GM19372 (cell line): ENCODE measurements around the gene HBZ.
"Not testable (repeated sequence)": the region's sequence is repeated elsewhere in the genome, so short reads cannot be mapped to it uniquely, and the experiment has no call there.

Experiments used
- ATAC-seq: cut with Tn5 transposase; IDR thresholded peaks from one replicate; pipeline ENCODE4 v1.9.1; 2021; ENCODE audit warnings: mild to moderate bottlenecking, low read depth, moderate library complexity; ENCODE audit not compliant: unreplicated experiment

Gene HBZ

DNA sequence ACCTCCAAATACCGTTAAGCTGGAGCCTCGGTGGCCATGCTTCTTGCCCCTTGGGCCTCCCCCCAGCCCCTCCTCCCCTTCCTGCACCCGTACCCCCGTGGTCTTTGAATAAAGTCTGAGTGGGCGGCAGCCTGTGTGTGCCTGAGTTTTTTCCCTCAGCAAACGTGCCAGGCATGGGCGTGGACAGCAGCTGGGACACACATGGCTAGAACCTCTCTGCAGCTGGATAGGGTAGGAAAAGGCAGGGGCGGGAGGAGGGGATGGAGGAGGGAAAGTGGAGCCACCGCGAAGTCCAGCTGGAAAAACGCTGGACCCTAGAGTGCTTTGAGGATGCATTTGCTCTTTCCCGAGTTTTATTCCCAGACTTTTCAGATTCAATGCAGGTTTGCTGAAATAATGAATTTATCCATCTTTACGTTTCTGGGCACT is 25.0 kb downstream of the HBZ start:
- ATAC-seq = no peak

DNA sequence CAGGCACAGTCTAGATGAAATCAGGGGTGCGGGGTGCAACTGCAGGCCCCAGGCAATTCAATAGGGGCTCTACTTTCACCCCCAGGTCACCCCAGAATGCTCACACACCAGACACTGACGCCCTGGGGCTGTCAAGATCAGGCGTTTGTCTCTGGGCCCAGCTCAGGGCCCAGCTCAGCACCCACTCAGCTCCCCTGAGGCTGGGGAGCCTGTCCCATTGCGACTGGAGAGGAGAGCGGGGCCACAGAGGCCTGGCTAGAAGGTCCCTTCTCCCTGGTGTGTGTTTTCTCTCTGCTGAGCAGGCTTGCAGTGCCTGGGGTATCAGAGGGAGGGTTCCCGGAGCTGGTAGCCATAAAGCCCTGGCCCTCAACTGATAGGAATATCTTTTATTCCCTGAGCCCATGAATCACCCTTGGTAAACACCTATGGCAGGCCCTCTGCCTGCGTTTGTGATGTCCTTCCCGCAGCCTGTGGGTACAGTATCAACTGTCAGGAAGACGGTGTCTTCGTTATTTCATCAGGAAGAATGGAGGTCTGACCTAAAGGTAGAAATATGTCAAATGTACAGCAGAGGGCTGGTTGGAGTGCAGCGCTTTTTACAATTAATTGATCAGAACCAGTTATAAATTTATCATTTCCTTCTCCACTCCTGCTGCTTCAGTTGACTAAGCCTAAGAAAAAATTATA is 25.7 kb downstream of the HBZ start:
- no peak for ATAC-seq

DNA sequence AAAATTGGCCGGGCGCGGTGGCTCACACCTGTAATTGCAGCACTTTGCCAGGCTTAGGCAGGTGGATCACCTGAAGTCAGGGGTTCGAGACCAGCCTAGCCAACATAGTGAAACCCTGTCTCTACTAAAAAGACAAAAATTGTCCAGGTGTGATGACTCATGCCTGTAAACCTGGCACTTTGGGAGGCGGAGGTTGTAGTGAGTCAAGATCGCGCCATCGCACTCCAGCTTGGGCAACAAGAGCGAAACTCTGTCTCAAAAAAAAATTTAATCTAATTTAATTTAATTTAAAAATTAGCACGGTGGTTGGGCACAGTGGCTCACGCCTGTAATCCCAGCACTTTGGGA is 26.2 kb downstream of the HBZ start:
- ATAC-seq = no peak

DNA sequence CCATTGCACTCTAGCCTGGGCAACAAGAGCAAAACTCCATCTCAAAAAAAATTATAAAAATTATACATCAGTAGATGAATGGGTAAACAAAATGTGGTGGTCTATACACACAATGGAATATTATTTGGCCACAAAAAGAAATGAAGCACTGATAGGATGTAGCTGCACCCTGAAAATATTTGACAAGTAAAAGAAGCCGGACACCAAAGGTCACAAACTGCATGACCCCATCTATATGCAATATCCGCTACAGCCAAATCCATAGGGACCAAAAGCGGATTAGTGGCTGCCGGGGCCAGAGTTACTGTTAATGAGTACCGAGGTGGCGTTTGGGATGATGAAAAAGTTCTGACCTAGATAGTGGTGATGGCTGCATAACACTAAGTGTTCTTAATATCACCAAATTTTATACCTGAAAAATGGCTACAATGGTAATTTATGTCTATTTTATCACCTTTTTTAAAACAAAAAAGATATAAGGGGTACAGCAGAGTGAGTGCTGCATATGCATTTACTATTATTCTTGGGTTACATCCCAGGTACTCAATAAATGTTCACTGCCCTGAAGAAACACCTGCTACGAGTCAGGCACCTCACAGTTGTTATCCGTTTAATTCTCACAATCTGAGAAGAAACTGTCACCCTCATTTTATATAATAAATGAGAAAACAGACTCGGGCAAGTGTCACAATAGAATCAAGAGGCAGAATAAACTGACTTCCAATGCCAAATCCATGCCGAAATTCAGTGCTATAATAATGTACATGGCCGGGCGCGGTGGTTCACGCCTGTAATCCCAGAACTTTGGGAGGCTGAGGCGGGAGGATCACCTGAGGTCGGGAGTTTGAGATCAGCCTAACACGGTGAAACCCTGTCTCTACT is 27.0 kb downstream of the HBZ start:
- no peak for ATAC-seq

DNA sequence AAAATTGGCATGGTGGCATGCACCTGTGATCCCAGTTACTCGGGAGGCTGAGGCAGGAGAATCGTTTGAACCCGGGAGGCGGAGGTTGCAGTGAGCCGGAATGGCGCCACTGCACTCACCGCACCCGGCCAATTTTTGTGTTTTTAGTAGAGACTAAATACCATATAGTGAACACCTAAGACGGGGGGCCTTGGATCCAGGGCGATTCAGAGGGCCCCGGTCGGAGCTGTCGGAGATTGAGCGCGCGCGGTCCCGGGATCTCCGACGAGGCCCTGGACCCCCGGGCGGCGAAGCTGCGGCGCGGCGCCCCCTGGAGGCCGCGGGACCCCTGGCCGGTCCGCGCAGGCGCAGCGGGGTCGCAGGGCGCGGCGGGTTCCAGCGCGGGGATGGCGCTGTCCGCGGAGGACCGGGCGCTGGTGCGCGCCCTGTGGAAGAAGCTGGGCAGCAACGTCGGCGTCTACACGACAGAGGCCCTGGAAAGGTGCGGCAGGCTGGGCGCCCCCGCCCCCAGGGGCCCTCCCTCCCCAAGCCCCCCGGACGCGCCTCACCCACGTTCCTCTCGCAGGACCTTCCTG is 27.7 kb downstream of the HBZ start, which contains the start of gene HBQ1:
HBQ1 (plus strand) TSS at position 359 of the 575 bp plus-strand sequence; CDS start at position 387, 28 bp downstream.
- ATAC-seq = no peak

DNA sequence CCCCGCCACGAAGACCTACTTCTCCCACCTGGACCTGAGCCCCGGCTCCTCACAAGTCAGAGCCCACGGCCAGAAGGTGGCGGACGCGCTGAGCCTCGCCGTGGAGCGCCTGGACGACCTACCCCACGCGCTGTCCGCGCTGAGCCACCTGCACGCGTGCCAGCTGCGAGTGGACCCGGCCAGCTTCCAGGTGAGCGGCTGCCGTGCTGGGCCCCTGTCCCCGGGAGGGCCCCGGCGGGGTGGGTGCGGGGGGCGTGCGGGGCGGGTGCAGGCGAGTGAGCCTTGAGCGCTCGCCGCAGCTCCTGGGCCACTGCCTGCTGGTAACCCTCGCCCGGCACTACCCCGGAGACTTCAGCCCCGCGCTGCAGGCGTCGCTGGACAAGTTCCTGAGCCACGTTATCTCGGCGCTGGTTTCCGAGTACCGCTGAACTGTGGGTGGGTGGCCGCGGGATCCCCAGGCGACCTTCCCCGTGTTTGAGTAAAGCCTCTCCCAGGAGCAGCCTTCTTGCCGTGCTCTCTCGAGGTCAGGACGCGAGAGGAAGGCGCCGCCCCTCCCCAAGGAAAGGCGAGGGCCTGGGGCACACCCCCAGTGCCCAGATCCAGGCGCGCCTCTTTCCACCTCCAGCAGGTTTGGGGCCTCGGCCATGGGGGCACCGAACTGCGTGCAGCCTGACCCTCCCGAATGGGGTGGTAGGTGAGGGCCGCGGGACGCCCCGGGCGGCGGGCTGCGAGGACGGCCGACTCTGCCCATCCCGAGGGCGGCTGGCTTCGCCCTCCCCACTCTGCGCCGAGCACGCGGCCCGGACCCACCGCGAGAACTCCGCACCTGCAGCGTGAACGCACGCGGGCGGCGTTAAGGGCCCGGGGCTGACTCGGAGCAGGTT is 28.5 kb downstream of the HBZ start:
- no peak for ATAC-seq

DNA sequence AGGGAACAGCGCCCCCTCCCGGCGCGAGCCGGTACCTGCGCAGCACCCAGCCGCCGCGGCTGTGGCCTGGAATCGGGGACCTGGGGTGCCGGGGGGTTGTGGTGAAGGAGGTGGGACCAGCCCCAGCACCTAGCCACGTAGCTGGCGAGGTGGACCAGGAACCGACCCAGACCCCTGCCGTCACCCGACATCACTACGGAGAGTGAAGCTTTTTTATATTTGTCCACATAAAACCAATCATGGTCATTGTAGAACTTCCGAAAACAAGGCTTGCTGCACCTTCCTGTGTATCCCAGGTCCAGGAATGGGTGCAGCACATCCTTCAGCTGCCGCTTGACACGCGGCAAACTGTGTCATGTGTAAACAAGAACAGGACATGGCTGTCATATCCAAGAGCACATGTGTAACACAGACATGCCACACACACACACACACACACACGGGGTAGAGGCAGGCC is 29.1 kb downstream of the HBZ start:
- no peak for ATAC-seq

DNA sequence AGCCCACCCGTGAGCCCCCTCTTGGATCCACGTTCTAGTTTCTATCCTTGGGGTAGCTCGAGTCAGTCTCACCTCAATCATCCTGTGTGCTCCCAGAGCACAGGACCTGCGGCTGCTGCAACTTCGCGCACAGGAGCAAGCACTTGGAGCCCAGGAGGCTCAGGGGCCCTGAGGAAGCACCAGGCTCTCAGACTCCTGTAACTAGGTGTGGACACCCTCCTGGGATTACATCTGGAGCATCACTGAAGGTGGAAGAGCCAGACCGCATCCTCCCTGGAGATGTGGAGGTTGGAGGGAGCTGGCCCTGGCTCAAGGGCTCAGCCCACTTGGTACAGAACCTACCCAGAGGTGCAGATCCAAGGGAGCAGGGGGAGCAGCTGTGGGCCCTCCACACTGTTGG is 30.6 kb downstream of the HBZ start:
- no peak for ATAC-seq

DNA sequence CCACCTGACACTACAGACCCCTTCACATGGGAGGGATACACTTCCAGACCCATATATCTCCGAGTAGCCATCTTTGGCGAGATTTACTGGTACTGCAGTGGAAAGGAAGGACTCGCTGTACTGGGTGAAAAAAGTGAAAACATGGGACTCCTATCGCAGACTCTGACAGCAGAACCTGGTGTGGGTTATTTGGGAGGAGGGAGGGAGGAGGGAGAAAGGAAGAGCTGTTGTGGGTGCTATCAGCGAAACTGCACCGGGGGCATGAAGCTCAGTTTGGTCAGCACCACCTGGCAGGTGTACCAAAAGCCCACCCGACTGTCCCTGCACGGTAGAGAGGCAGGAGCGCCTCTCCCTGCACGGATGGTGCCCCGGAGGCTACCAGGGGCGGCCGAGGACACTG is 32.8 kb downstream of the HBZ start:
- no peak for ATAC-seq

DNA sequence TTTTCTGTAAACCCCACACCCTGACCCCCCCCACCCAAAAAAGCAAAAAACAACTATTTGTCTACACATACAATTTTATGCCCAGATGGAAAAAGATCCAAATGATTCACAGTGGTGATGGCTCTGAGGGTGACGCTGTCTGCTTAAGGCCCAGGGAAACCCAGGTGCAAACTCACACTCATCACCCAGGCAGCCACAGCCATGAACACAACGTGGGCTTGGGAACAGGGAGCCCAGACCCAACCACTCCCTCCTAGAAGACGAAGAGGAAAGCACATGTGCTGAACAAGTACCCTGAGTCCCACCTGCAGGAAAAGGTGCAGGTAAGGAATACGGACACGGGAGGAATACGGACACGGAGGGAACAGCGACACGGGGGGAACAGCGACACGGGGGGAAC is 33.2 kb downstream of the HBZ start:
- no peak for ATAC-seq

DNA sequence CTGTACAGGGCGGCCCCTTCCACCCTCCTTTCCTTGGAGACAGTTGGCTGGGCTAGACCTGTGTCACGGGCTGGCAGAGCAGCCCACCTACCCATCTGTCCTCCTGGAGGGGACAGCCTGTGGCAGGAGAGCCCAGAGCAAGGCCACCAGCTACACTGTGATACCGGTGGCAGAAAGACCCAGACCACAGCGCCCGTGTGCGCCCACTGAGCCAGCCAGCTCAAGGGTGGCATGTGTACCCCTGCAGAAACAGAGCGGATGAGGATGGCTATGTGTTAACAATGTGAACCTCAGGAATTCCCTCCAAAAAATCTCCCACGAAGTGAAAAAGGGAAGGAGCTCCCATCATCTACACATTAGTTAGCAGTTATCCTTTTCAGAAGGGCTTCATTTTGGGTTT is 34.9 kb downstream of the HBZ start:
- ATAC-seq = no peak

DNA sequence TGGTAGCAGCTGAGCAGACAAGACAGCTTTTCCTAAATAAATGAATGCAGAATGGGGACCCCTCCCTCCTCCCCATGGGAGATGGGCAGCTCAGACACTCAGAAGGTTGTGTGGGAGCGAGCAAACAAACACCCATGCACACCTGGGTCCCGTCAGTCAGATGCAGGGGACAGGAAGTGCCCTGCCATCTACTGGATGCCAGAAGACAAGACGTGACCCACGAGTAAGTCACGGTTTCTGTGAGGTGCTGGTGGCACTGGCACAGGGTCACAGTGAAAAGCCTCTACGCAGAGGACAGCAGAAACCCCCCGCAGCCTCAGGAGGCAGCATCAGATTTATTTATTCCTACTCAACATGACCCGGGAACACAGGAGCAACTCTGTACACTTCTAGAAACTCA is 36.2 kb downstream of the HBZ start:
- no peak for ATAC-seq

DNA sequence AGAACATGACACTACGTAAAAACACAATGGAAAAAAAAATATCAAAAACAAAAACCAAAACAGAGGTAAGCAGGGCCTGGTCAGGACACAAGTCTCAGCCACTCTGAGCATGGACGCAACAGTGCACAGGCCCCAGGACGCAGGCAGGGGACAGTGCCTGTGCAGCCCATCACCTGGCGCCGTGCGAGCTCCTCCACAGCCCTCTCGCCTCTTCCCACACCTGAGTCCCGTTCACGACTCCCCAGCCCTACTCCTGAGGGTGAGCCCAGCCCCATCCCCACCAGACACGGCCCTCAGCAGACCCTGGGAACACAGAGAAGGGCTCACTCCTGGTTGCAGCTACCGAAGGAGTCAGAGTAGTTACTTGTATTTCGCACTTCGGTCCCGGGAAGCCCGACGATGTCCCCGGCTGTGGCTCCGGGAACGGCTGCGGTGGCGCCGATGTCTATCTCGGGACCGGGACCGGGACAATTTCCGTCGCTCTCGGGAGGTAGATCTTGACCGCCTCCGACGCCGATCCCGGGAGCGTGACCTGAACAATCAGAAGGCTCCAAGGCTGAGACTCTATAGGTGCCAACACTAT is 37.3 kb downstream of the HBZ start:
- ATAC-seq = no peak

DNA sequence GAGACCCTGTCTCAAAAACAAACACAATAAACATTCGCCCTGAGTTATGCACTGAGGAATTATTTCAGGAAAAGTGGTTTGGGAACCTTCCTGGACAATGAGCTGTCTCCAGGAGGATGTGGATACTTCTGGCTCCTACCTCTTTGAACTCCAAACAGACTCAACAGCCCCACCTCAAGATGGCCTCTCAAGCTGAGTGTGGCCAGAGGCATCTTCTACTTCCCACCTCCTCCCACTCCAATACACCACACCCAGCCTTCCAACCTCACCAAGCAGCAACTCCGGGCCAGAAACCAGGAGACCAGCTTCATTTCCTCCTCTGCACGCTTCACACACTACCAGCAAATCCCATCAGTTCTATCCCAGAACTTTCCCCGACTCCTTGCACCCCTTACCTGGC is 39.4 kb downstream of the HBZ start:
- ATAC-seq = no peak

DNA sequence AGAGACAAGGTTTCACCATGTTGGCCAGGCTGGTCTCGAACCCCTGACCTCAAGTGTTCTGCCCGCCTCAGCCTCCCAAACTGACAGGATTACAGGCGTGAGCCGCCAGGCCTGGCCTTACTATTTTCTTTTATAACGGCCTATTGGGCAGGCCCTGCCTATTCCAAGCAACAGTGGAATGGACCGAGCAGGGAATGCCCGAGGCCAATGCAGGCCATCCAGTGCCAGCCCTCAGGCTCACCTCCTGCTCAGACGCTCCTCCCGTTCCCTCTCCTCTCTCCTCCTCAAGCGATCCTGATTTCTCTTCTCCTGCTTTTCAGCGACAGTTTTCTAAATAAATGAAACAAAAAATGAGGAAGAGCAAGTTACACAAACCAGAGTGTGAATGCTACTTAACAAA is 40.2 kb downstream of the HBZ start:
- ATAC-seq = no peak

DNA sequence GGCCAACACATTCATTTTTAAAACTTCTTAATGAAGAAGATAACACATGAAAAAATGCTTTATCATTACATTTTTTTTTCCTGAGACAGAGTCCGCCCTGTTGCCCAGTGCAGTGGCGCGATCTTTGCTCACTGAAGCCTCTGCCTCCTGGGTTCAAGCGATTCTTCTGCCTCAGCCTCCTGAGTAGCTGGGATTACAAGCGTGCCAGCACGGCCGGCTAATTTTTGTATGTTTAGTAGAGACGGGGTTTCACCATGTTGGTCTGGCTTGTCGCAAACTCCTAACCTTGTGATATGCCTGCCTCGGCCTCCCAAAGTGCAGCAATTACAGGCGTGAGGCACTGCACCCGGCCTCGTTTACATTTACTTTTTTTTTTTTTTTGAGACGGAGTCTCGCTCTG is 41.0 kb downstream of the HBZ start:
- ATAC-seq = no peak

DNA sequence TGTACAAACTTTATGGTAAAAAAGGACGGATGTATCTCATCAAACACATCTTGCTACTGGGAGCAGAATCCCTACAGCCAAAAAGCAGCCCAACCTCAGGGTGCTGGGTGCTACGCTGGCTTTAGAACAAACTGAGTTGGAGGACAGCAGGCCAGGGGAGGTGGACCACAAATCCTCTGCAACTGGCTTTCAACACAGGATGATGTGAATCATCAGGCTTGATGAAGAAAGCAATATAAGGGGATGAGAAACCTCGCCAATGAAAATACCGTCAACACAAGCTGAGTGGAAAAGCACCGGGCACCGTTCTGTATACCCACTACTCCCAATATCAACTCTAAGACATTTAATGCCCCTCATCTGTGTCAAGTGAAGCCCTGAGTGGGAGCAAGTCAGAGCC is 42.1 kb downstream of the HBZ start:
- ATAC-seq = no peak

DNA sequence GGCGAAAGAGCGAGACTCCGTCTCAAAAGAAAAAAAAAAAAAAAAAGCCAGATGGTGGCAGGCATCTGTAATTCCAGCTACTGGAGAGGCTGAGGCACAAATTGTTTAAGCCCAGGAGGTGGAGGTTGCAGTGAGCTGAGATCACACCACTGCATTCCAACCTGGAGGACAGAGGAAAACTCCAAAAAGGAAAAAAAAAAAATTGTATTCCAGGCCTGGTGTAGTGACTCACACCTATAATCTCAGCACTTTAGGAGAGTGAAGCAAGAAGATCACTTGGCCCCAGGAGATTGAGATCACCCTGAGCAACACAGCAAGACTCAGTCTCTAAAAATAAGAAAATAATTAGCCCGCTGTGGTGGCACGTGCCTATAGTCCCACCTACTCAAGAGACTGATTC is 47.9 kb downstream of the HBZ start:
- no peak for ATAC-seq

DNA sequence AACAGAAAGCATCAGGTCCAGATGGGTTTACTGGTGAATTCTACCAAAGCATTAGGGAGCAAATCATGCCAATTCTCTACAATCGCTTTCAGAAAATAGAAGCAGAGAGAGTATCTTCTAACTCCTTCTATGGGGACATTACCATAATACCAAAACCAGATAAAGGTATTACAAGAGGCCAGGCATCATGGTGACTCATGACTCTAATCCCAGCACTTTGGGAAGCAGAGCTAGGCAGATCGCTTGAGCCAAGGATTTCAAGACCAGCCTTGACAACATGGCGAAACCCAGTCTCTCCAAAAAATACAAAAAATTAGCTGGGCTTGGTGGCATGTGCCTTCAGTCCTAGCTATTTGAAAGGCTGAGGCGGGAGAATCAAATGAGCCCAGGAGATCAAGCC is 50.8 kb downstream of the HBZ start:
- ATAC-seq = no peak

DNA sequence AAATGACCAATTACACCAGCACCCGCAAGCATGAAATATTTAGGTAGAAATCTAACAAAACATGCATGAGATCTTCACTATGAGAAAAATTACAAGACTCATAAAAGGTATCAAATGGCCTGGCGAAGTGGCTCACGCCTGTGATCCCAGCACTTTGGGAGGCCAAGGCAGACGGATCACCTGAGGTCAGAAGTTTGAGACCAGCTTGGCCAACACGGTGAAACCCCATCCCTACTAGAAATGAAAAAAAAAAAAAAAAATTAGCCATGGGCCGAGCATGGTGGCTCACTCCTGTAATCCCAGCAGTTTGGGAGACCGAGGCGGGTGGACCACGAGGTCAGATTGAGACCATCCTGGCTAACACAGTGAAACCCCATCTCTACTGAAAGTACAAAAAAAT is 51.6 kb downstream of the HBZ start:
- not testable (repeated sequence) for ATAC-seq
